Measurements from ENCODE around the gene ADAM12. TPM values are rescaled to one million over a fixed set of nuclear protein-coding genes. Genes with fewer than 3 reads are reported as not detected.

ADAM12 gene
- total RNA-seq, 1 experiment from 2014 or later, result 0.24 TPM

DNA sequence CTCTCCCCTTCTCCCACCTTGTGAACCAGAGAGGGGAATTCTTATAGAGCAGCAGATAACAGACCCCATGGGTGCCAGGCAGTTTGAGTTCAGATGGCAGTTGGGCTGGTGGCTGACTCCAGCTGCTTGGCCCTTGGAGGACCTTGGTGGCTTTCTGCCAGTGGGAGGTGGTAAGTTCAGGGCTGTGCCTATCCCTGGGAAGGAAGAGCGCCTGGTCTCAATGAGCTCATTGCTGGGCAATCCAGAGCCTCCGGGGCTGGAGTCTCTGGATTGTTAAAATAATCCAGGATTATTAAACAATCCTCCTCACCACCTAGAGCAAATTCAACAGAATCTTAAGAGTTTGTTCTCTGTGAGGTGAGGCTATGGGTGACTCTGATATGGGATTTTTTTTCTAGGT lies 386.7 kb downstream of the ADAM12 start:
- Histone ChIP-seq H3K23me2 (ENCODE audit: insufficient read length, low read depth, low read length, poor library complexity, severe bottlenecking) (no peaks in the 10 kb centered on the region), H3K9me3 (ENCODE audit: control insufficient read depth, low read depth, low read length) (no peaks in the 10 kb centered on the region), H3K9ac (ENCODE audit: extremely low read depth, insufficient read length, low read length) (no peak overlapping the region), H2BK20ac (ENCODE audit: low read depth, low read length, poor library complexity, severe bottlenecking) (no peak overlapping the region), H2BK5ac (ENCODE audit: insufficient read length, low read length) (no peak overlapping the region), H3K79me2 (ENCODE audit: insufficient read depth, low read length) (no peaks in the 10 kb centered on the region), H3K27ac (ENCODE audit: insufficient read length, low read depth, low read length) (no peak overlapping the region), H3K4ac (ENCODE audit: low read depth, low read length) (no peak overlapping the region), H4K8ac (replicated peaks; ENCODE audit: insufficient read length, low read depth, low read length) (no peak overlapping the region), H3K4me2 (ENCODE audit: insufficient read depth, insufficient read length, low read length) (no peak overlapping the region), H3T11ph (ENCODE audit: low read length) (no peak overlapping the region), H3K23ac (ENCODE audit: insufficient read length, low read depth, low read length) (no peak overlapping the region), H2BK12ac (ENCODE audit: insufficient read length, low read depth, low read length) (no peak overlapping the region), H2AK5ac (ENCODE audit: insufficient read length, low read length) (no peak overlapping the region), H3K27me3 (ENCODE audit: insufficient read depth, low read length) (no peaks in the 10 kb centered on the region), H4K91ac (ENCODE audit: insufficient read length, low read depth, low read length) (no peak overlapping the region), H3K18ac (ENCODE audit: insufficient read length, low read depth, low read length) (no peak overlapping the region), H3K56ac (ENCODE audit: insufficient read length, low read depth, low read length) (no peak overlapping the region), H3K79me1 (ENCODE audit: insufficient read depth, low read depth, low read length, poor library complexity, severe bottlenecking) (no peaks in the 10 kb centered on the region), H4K5ac (ENCODE audit: insufficient read length, low read depth, low read length) (no peak overlapping the region), H4K20me1 (ENCODE audit: control insufficient read depth, insufficient read depth, insufficient read length) (no peaks in the 10 kb centered on the region), H3K14ac (ENCODE audit: insufficient read depth, low read length) (no peak overlapping the region), H2BK120ac (ENCODE audit: low read depth, low read length, poor library complexity, severe bottlenecking) (no peak overlapping the region), H2AFZ (ENCODE audit: low read length) (no peak overlapping the region), H2BK15ac (ENCODE audit: low read depth, low read length) (no peak overlapping the region), H3K4me1 (ENCODE audit: insufficient read depth, low read length) (no peaks in the 10 kb centered on the region)
- no peaks in the 10 kb centered on the region for H3K27me3 Mint-ChIP-seq (ENCODE audit: low read depth)
- H3K36me3 Mint-ChIP-seq (ENCODE audit: insufficient read depth in 1 of 3, low read depth in 3 of 3), result no peaks in the 10 kb centered on the region
- TF ChIP-seq, protein P1, sequence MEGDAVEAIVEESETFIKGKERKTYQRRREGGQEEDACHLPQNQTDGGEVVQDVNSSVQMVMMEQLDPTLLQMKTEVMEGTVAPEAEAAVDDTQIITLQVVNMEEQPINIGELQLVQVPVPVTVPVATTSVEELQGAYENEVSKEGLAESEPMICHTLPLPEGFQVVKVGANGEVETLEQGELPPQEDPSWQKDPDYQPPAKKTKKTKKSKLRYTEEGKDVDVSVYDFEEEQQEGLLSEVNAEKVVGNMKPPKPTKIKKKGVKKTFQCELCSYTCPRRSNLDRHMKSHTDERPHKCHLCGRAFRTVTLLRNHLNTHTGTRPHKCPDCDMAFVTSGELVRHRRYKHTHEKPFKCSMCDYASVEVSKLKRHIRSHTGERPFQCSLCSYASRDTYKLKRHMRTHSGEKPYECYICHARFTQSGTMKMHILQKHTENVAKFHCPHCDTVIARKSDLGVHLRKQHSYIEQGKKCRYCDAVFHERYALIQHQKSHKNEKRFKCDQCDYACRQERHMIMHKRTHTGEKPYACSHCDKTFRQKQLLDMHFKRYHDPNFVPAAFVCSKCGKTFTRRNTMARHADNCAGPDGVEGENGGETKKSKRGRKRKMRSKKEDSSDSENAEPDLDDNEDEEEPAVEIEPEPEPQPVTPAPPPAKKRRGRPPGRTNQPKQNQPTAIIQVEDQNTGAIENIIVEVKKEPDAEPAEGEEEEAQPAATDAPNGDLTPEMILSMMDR (conservative IDR thresholded peaks at IDR 0.05), result no peak
- peaks cover 0 to 5% of the 10 kb centered on the region in 2 experiments; a peak in 1 of 4 replicates for H3K4me1 Mint-ChIP-seq
- no peak overlapping the region for H3K27ac Mint-ChIP-seq
- WGBS (ENCODE audit: extremely low coverage, insufficient read length, low lambda C conversion rate), result no CpG with 5 or more reads among the region's 2 CpGs
- no peaks in the 10 kb centered on the region for H3K9me3 Mint-ChIP-seq
- DNase-seq, result no peak
- no peak overlapping the region for H3K4me3 Mint-ChIP-seq

Measured in H9 (cell line).